Thoracic aorta (tissue), 2 donors: ENCODE data around the gene HNRNPUL1. TPM values are rescaled to one million over a fixed set of nuclear protein-coding genes. Genes with fewer than 3 reads are reported as not detected.

Source experiments
- ATAC-seq: fragments of 150-250 bp; one replicate; pipeline ENCODE4 v1.8.0; 2017; ENCODE audit warnings: low read depth; ENCODE audit not compliant: insufficient number of reproducible peaks, low FRiP score
- DNase-seq: peaks from one replicate; pipeline ENCODE4 v3.0.0-alpha.2; 2020; ENCODE audit warnings: low spot score
- H3K27ac ChIP-seq, 2 donors: fragments of 200-600 bp; sonication (generic); 1 replicate in 1 of 2; 2 replicates in 1 of 2; pipeline ENCODE4 v1.5.1; 2016; ENCODE audit warnings: mild to moderate bottlenecking in 2 of 2, moderate library complexity in 2 of 2
- H3K27me3 ChIP-seq: fragments of 200-600 bp; sonication (generic); replicated peaks from 2 replicates; pipeline ENCODE4 v1.6.0; 2016; ENCODE audit warnings: mild to moderate bottlenecking; ENCODE audit not compliant: insufficient read depth
- H3K36me3 ChIP-seq: fragments of 200-600 bp; sonication (generic); one replicate; pipeline ENCODE4 v1.5.1; 2016
- H3K4me1 ChIP-seq, 2 donors: fragments of 200-600 bp; sonication (generic); 1 replicate in 1 of 2; 2 replicates in 1 of 2; pipeline versions ENCODE4 v1.5.1 to v1.6.0; 2016; ENCODE audit warnings: low read depth in 2 of 2, mild to moderate bottlenecking in 1 of 2; ENCODE audit not compliant: control insufficient read depth in 1 of 2
- H3K4me3 ChIP-seq: fragments of 200-600 bp; sonication (generic); 2 replicates; pipeline ENCODE4 v1.5.1; 2016; ENCODE audit warnings: mild to moderate bottlenecking
- H3K9me3 ChIP-seq: fragments of 200-600 bp; sonication (generic); 2 replicates; pipeline ENCODE4 v1.5.1; 2016
- total RNA-seq, 2 donors: library from RNA; depleted of rRNA; stranded (reverse); fragments of >200 nt; gene quantifications; one replicate each; pipeline versions ENCODE4 v1.1.0 to v1.2.3, GENCODE V29; 2016
- TF ChIP-seq, protein P1 (sequence below): fragments of 200-600 bp; sonication (generic); IDR thresholded peaks from one replicate; pipeline ENCODE4 v1.5.1; 2019; ENCODE audit warnings: antibody characterized with exemption

HNRNPUL1 gene
- total RNA-seq, 2 donors from 2014 or later, result 142 to 147 TPM

DNA sequence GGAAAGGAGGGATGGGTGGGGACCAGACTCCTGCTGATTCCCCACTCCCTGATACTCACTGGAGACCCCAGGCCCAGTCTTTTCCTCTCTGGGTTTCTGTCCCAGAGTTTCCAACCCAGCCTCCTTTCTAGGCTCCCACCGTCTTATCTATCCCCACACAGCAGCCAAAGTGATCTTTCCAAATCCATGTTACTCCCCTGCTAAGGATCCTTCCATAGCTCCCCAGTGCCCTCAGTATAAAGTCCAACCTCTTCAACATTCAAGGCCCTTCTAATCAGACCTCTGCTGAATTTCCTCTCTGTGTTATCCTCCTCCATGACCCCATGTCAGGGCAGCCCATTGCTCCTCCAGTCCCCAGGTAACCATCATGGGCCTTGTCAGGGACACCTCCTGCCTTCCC is 90.9 kb downstream of the HNRNPUL1 start:
- no peaks in the 10 kb centered on the region for H3K9me3 ChIP-seq
- ATAC-seq (no peak), DNase-seq (no peak)
- H3K27ac ChIP-seq, result no peak overlapping the region
- H3K27me3 ChIP-seq, result no peaks in the 10 kb centered on the region
- no peaks in the 10 kb centered on the region for H3K36me3 ChIP-seq
- TF ChIP-seq, protein P1, sequence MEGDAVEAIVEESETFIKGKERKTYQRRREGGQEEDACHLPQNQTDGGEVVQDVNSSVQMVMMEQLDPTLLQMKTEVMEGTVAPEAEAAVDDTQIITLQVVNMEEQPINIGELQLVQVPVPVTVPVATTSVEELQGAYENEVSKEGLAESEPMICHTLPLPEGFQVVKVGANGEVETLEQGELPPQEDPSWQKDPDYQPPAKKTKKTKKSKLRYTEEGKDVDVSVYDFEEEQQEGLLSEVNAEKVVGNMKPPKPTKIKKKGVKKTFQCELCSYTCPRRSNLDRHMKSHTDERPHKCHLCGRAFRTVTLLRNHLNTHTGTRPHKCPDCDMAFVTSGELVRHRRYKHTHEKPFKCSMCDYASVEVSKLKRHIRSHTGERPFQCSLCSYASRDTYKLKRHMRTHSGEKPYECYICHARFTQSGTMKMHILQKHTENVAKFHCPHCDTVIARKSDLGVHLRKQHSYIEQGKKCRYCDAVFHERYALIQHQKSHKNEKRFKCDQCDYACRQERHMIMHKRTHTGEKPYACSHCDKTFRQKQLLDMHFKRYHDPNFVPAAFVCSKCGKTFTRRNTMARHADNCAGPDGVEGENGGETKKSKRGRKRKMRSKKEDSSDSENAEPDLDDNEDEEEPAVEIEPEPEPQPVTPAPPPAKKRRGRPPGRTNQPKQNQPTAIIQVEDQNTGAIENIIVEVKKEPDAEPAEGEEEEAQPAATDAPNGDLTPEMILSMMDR, result no peak
- H3K4me3 ChIP-seq, result no peak overlapping the region
- H3K4me1 ChIP-seq, result peaks cover 0 to 12% of the 10 kb centered on the region in 2 donors

DNA sequence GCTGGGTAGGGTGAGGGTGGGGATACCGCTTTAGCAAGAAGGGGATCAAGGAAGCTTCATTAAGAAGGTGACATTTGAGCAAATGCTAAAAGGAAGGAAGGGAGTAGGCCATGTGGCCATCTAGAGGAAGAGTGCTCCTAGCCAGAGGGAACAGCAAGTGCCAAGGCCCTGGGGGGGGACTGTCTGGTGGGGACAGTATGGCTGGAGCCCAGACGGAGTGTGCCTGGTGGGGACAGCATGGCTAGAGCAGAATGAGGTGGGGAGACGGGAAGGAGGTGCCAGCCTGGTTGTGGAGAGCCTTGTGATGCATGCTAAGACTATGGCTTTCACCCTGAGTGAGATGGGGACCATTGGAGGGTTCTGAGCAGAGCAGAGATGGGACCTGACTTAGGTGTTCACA is 91.6 kb downstream of the HNRNPUL1 start:
- Histone ChIP-seq H3K9me3 (no peaks in the 10 kb centered on the region), H3K27me3 (no peaks in the 10 kb centered on the region), H3K4me3 (no peak overlapping the region), H3K27ac (no peak overlapping the region), H3K36me3 (no peaks in the 10 kb centered on the region), H3K4me1 (peaks cover 0 to 4% of the 10 kb centered on the region in 2 donors)
- ATAC-seq (no peak), DNase-seq (no peak)
- TF ChIP-seq, protein P1, result no peak

DNA sequence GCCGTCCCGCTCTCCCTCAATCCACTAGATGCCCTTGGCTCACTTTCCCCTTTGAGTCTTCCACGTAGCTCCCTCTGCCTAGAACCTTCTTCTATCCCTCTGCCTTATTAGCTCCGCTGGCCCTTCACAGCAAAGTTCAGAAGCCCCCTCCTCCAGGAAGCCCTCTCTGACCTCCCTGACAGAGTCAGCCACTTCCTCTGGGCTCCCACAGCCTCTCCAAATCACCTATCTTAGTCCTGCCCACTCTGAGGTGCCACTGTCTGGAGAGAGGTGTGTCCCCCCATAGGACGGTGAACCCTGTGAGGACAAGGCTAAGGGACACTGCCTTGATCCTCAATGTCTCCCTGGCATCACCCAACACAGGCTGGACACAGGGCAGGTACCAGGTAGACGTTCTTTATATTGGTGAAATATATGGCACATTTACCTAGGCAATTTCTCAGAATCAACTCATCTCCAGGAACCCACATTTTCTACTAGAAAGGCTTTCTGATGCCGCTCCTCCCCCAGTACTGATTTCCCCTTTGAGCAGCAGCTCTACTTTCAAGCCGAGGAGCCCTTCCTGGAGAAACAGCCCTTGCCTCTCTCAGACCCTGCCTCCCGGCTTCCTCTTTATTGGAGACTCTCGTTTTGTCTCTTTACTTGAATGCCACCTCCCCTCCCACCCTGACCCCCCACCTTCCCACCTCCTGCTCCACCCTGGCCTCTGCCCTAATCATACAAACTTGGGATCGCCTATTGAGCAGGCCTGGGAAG is 93.0 kb downstream of the HNRNPUL1 start:
- DNase-seq, result no peak
- Histone ChIP-seq H3K27me3 (no peaks in the 10 kb centered on the region), H3K4me3 (no peak overlapping the region), H3K27ac (no peak overlapping the region), H3K36me3 (no peaks in the 10 kb centered on the region), H3K4me1 (no peaks in the 10 kb centered on the region), H3K9me3 (no peaks in the 10 kb centered on the region)
- TF ChIP-seq, protein P1, result no peak
- ATAC-seq, result no peak

Other genes starting within 250 kb of the HNRNPUL1 start
- gene CYP2A13, start 175.9 kb upstream of the HNRNPUL1 start, total RNA-seq, result not detected
- not detected for gene CYP2F1, start 149.9 kb upstream of the HNRNPUL1 start, total RNA-seq
- 10 to 100 TPM in 1 of 2 donors, 1 to 10 TPM in 1; 2.3 to 12.4 TPM for gene CYP2S1, start 71.2 kb upstream of the HNRNPUL1 start, total RNA-seq
- gene AXL, start 45.1 kb upstream of the HNRNPUL1 start, total RNA-seq, result 100 to 1,000 TPM; 138 to 157 TPM
- gene CCDC97, start 45.8 kb downstream of the HNRNPUL1 start, total RNA-seq, result 10 to 100 TPM; 15.2 to 22.4 TPM
- 10 to 100 TPM; 55.1 to 69.6 TPM for gene TGFB1, start 89.5 kb downstream of the HNRNPUL1 start, total RNA-seq
- gene B9D2, start 99.8 kb downstream of the HNRNPUL1 start, total RNA-seq, result 1 to 10 TPM; 1.2 to 4.0 TPM
- 10 to 100 TPM; 20.0 to 44.0 TPM for gene TMEM91, start 112.2 kb downstream of the HNRNPUL1 start, total RNA-seq
- 10 to 100 TPM in 1 of 2 donors, 1 to 10 TPM in 1; 7.1 to 16.9 TPM for gene EXOSC5, start 133.0 kb downstream of the HNRNPUL1 start, total RNA-seq
- 10 to 100 TPM; 18.5 to 35.9 TPM for gene BCKDHA, start 133.4 kb downstream of the HNRNPUL1 start, total RNA-seq
- 1 to 10 TPM; 4.0 to 4.2 TPM for gene B3GNT8, start 163.0 kb downstream of the HNRNPUL1 start, total RNA-seq
- 10 to 100 TPM; 21.7 to 27.9 TPM for gene DMAC2, start 175.5 kb downstream of the HNRNPUL1 start, total RNA-seq
- gene ERICH4, start 178.8 kb downstream of the HNRNPUL1 start, total RNA-seq, result not detected